SH-SY5Y (cell line): ENCODE measurements around the gene FKBP1A.

ENCODE experiments used
- GATA2 ChIP-seq: IDR thresholded peaks from 2 replicates; pipeline ENCODE4 v1.6.1; 2011; ENCODE audit warnings: mild to moderate bottlenecking, low read depth, low read length
- GATA3 ChIP-seq: IDR thresholded peaks from 2 replicates; pipeline ENCODE4 v1.6.1; 2011; ENCODE audit warnings: low read depth, mild to moderate bottlenecking, low read length, moderate library complexity

DNA sequence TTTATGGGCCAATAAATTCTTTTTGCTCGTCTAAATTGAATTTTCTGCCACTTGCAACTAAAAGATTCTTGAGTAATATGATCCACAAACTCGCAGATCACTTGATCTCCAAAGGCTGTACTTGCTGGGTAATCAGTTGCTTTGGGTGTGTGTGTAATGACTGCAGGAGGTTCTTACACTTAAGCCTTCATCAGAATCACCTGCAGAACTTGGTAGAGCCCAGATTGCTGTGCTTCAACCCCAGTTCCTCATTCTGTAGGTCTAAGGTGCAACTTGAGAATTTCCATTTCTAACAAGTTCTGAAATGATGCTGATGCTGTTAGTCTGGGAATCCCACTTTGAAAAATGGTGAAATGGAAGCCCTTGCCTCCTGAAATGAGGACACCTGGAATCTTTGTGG, 12.9 kb upstream of the FKBP1A start:
- TF ChIP-seq GATA2, result no peak
- TF ChIP-seq GATA3, result no peak
